ENCODE measurements around the gene SGPP2.

The SGPP2 gene

GRCh38 chr2:222391743-222392285 is 32.5 kb upstream of the SGPP2 start:
- no peaks in the 10 kb centered on the region for H3K4me1 ChIP-seq (ENCODE audit: control insufficient read depth in 1 of 2, insufficient read depth in 1 of 2, low read depth in 1 of 2, low read length in 1 of 2)
- peaks cover 21% of the 10 kb centered on the region for H3K27me3 ChIP-seq
- H3K9me3 ChIP-seq = no peaks in the 10 kb centered on the region
- H3K27ac ChIP-seq = no peak overlapping the region
- H3K4me3 ChIP-seq (ENCODE audit: low read depth in 1 of 2, low read length in 1 of 2) = no peak overlapping the region
- TF ChIP-seq, protein P1, sequence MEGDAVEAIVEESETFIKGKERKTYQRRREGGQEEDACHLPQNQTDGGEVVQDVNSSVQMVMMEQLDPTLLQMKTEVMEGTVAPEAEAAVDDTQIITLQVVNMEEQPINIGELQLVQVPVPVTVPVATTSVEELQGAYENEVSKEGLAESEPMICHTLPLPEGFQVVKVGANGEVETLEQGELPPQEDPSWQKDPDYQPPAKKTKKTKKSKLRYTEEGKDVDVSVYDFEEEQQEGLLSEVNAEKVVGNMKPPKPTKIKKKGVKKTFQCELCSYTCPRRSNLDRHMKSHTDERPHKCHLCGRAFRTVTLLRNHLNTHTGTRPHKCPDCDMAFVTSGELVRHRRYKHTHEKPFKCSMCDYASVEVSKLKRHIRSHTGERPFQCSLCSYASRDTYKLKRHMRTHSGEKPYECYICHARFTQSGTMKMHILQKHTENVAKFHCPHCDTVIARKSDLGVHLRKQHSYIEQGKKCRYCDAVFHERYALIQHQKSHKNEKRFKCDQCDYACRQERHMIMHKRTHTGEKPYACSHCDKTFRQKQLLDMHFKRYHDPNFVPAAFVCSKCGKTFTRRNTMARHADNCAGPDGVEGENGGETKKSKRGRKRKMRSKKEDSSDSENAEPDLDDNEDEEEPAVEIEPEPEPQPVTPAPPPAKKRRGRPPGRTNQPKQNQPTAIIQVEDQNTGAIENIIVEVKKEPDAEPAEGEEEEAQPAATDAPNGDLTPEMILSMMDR (IDR thresholded peaks at IDR 0.05) = no peak
- H3K36me3 ChIP-seq = no peaks in the 10 kb centered on the region

DNA sequence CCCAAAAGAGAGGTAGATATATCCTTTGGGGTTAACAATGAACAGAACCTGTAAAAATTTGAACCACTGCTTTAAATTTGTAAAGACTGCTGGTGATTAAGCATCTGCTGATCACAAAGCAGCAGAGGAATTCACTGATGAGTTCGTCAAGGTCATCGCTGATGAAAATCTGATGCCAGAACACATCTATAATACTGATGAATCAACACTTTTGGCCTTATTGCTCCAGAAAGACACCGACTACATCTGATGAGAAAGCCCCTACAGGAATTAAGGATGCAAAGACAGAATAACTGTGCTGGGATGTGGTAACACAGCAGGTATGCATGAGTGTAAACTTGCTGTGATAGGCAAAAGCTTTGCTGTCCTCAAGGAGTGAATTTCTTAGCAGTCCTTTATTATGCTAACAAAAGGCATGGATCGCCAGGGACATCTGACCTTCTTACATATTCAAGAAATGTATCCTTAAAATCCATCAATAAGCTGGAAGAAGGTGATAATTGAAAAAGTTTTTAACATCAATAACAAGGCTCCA is 30.5 kb upstream of the SGPP2 start:
- no peak overlapping the region for H3K4me3 ChIP-seq (ENCODE audit: low read depth in 1 of 2, low read length in 1 of 2)
- no peaks in the 10 kb centered on the region for H3K4me1 ChIP-seq (ENCODE audit: control insufficient read depth in 1 of 2, insufficient read depth in 1 of 2, low read depth in 1 of 2, low read length in 1 of 2)
- no peak overlapping the region for H3K27ac ChIP-seq
- TF ChIP-seq, protein P1 (IDR thresholded peaks at IDR 0.05) = no peak
- no peaks in the 10 kb centered on the region for H3K9me3 ChIP-seq
- no peaks in the 10 kb centered on the region for H3K36me3 ChIP-seq
- H3K27me3 ChIP-seq = peaks cover 11% of the 10 kb centered on the region

- no peak overlapping the region for H3K27ac ChIP-seq
- no peak overlapping the region for H3K4me3 ChIP-seq (ENCODE audit: low read depth in 1 of 2, low read length in 1 of 2)
- TF ChIP-seq, protein P1 (IDR thresholded peaks at IDR 0.05) = no peak
- no peaks in the 10 kb centered on the region for H3K4me1 ChIP-seq (ENCODE audit: control insufficient read depth in 1 of 2, insufficient read depth in 1 of 2, low read depth in 1 of 2, low read length in 1 of 2)
- H3K36me3 ChIP-seq = no peaks in the 10 kb centered on the region
- H3K27me3 ChIP-seq = no peaks in the 10 kb centered on the region
- H3K9me3 ChIP-seq = no peaks in the 10 kb centered on the region
Measured at GRCh38 chr2:222398446-222398885, 25.9 kb upstream of the SGPP2 start.

GRCh38 chr2:222399038-222399783 is 25.1 kb upstream of the SGPP2 start:
- Histone ChIP-seq H3K4me1 (ENCODE audit: control insufficient read depth in 1 of 2, insufficient read depth in 1 of 2, low read depth in 1 of 2, low read length in 1 of 2) (no peaks in the 10 kb centered on the region), H3K36me3 (no peaks in the 10 kb centered on the region), H3K9me3 (no peaks in the 10 kb centered on the region), H3K27me3 (no peaks in the 10 kb centered on the region), H3K4me3 (ENCODE audit: low read depth in 1 of 2, low read length in 1 of 2) (no peak overlapping the region), H3K27ac (no peak overlapping the region)
- TF ChIP-seq, protein P1 (IDR thresholded peaks at IDR 0.05) = no peak

DNA sequence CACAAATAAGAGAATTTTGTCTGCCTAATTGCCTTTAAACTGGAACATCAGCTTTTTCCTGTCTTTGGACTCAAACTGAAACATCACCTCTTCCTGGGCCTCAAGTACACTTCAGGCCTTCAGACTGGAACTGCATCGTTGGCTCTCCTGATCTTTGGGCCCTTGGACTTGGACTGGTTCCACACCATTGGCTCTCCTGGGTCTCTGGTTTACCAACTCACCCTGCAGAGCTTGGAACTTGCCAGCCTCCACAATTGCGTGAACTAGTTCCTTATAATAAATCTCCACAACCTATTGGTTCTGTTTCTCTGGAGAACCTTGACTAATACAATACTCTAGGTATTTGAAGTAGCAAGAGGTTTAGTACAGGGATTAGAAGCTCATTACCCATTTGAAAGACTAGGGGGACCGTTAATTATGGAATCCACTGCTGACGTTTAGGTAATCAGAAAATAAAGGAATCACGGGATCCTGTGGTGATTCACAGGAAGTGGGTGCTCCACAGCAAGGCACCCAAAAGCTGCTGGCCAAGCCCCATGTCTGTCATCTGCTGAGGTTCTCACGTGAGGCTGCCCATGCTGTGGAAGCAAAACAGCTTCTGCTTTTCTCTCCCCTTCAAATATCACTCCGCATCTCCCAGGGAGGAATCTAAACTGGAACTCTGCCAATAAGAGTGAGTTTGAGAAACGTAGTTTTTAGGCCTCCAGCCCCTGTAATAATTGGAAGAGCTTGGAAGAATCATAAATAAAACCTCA is 20.0 kb upstream of the SGPP2 start:
- TF ChIP-seq, protein P1 (IDR thresholded peaks at IDR 0.05) = no peak
- Histone ChIP-seq H3K27me3 (no peaks in the 10 kb centered on the region), H3K9me3 (no peaks in the 10 kb centered on the region), H3K27ac (no peak overlapping the region), H3K4me3 (ENCODE audit: low read depth in 1 of 2, low read length in 1 of 2) (no peak overlapping the region), H3K36me3 (no peaks in the 10 kb centered on the region), H3K4me1 (ENCODE audit: control insufficient read depth in 1 of 2, insufficient read depth in 1 of 2, low read depth in 1 of 2, low read length in 1 of 2) (no peaks in the 10 kb centered on the region)

Data from neutrophil (primary cell).